Loucy (cell line): ENCODE measurements around the gene UVSSA.

Experiments
- H2AFZ ChIP-seq: fragments of 200-600 bp; sonication (generic); 2 replicates; pipeline ENCODE4 v1.6.0; 2016; ENCODE audit warnings: antibody characterized with exemption, mild to moderate bottlenecking, low read length, moderate library complexity
- H3F3A ChIP-seq: fragments of 200-600 bp; 2 replicates; pipeline ENCODE4 v1.6.0; 2016; ENCODE audit warnings: antibody characterized with exemption, low read depth, mild to moderate bottlenecking
- H3K27me3 ChIP-seq: fragments of 200-600 bp; sonication (generic); 2 replicates; pipeline ENCODE4 v1.6.1; 2014; ENCODE audit warnings: low read length, mild to moderate bottlenecking; ENCODE audit not compliant: insufficient read depth, poor library complexity, severe bottlenecking
- H3K36me3 ChIP-seq: fragments of 200-600 bp; sonication (generic); 2 replicates; pipeline ENCODE4 v1.6.1; 2016; ENCODE audit warnings: low read length; ENCODE audit not compliant: insufficient read depth
- H3K4me1 ChIP-seq: fragments of 200-600 bp; sonication (generic); 2 replicates; pipeline ENCODE4 v1.5.1; 2014; ENCODE audit warnings: low read length, mild to moderate bottlenecking; ENCODE audit not compliant: insufficient read depth, poor library complexity, severe bottlenecking
- H3K4me2 ChIP-seq: fragments of 200-600 bp; sonication (generic); 2 replicates; pipeline ENCODE4 v1.6.0; 2014; ENCODE audit warnings: antibody characterized with exemption, low read length, low read depth, mild to moderate bottlenecking; ENCODE audit not compliant: poor library complexity, severe bottlenecking
- H3K4me3 ChIP-seq: fragments of 200-600 bp; sonication (generic); 2 replicates; pipeline ENCODE4 v1.5.1; 2014; ENCODE audit warnings: low read length, mild to moderate bottlenecking, mixed read lengths; ENCODE audit not compliant: poor library complexity, severe bottlenecking
- H3K79me2 ChIP-seq: fragments of 200-600 bp; sonication (generic); 2 replicates; pipeline ENCODE4 v1.6.1; 2014; ENCODE audit warnings: low read length; ENCODE audit not compliant: insufficient read depth
- H3K9ac ChIP-seq: fragments of 200-600 bp; sonication (generic); 2 replicates; pipeline ENCODE4 v1.6.0; 2014; ENCODE audit warnings: mild to moderate bottlenecking, low read depth, low read length, moderate library complexity; ENCODE audit not compliant: poor library complexity, severe bottlenecking
- H3K9me2 ChIP-seq: fragments of 200-600 bp; sonication (generic); replicated peaks from 2 replicates; pipeline ENCODE4 v1.6.1; 2016; ENCODE audit warnings: low read depth, low read length, mixed read lengths
- H3K9me3 ChIP-seq: fragments of 200-600 bp; sonication (generic); 2 replicates; pipeline ENCODE4 v1.6.1; 2014; ENCODE audit warnings: mild to moderate bottlenecking, antibody characterized with exemption, low read length, low read depth; ENCODE audit not compliant: insufficient read depth
- H4K20me1 ChIP-seq: fragments of 200-600 bp; sonication (generic); 2 replicates; pipeline ENCODE4 v1.6.0; 2014; ENCODE audit warnings: antibody characterized with exemption, low read length, mild to moderate bottlenecking; ENCODE audit not compliant: insufficient read depth, poor library complexity, severe bottlenecking
- EZH2phosphoT487 ChIP-seq: fragments of 200-600 bp; IDR thresholded peaks from 2 replicates; pipeline ENCODE4 v1.6.1; 2018; ENCODE audit warnings: antibody characterized with exemption, mild to moderate bottlenecking, moderate library complexity, borderline replicate concordance
- TF ChIP-seq, protein P1 (sequence below): fragments of 200-600 bp; sonication (generic); conservative IDR thresholded peaks from 2 replicates; pipeline ENCODE4 v1.5.1; 2014; ENCODE audit warnings: mild to moderate bottlenecking, antibody characterized with exemption, low read length

Gene UVSSA

DNA sequence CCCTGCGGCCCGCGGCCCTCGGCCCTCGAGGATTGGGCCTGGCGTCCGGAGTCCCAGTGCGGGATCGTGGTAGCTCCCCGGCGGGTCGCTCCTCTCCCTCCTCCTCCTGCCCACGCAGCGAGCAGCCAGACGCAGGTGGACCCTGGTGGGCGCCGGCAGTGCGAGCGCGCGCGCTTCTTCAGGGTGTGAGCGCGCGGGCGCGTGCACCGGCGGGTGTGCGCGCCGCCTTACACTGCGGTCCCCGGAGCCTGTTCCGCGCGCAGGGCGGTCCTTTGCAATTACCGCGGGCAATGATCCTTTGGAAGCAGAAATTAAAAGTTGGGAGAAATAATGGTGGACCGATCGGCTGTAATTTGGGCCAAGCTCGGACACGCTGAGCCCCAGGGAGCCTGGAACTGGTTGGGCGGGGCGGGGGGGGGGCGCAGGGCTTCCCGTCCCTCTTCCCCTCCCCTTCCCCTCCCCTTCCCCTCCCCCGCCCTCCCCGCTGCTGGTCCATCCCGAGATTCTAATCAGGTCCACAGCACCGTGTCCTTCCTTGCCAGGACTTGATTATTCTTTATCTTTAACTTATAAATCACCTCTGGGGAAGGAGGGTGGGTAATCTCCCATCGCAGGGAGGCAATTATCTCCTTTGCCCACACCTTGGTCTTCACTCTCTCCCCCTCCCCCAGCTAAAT lies 60.8 kb downstream of the UVSSA start:
- peaks cover 4% of the 10 kb centered on the region; the same call in 1 of the 2 replicates for H3K9me3 ChIP-seq
- H4K20me1 ChIP-seq, result no peaks in the 10 kb centered on the region
- H3K36me3 ChIP-seq, result no peaks in the 10 kb centered on the region
- no peaks in the 10 kb centered on the region for H3K4me1 ChIP-seq
- no peaks in the 10 kb centered on the region for H3F3A ChIP-seq
- H3K4me3 ChIP-seq, result no peak overlapping the region
- H3K27me3 ChIP-seq, result no peaks in the 10 kb centered on the region
- no peak overlapping the region for H2AFZ ChIP-seq
- no peak overlapping the region for H3K4me2 ChIP-seq
- no peaks in the 10 kb centered on the region for H3K79me2 ChIP-seq
- H3K9ac ChIP-seq, result no peak overlapping the region
- TF ChIP-seq, protein P1, sequence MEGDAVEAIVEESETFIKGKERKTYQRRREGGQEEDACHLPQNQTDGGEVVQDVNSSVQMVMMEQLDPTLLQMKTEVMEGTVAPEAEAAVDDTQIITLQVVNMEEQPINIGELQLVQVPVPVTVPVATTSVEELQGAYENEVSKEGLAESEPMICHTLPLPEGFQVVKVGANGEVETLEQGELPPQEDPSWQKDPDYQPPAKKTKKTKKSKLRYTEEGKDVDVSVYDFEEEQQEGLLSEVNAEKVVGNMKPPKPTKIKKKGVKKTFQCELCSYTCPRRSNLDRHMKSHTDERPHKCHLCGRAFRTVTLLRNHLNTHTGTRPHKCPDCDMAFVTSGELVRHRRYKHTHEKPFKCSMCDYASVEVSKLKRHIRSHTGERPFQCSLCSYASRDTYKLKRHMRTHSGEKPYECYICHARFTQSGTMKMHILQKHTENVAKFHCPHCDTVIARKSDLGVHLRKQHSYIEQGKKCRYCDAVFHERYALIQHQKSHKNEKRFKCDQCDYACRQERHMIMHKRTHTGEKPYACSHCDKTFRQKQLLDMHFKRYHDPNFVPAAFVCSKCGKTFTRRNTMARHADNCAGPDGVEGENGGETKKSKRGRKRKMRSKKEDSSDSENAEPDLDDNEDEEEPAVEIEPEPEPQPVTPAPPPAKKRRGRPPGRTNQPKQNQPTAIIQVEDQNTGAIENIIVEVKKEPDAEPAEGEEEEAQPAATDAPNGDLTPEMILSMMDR, result no peak
- no peak for TF ChIP-seq EZH2phosphoT487
- no peaks in the 10 kb centered on the region for H3K9me2 ChIP-seq

DNA sequence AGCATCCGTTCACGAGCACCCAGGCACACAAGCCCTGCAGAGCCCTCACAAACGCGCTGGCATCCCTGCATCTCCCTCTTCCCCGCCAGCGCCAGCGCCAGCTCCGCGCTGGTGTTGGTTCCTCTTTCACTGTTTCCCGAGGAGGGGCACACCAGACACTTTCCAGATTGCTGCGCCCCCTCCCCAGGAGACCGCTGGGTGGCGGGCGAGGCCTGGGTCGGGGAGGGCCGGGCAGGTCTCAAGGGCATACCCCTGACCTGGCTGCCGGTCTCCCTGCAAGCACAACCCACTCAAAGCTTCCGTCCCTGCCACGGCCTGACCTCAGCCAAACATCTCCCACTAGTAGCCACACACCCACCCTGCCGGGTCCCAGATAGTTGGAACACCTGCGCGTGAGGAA lies 61.4 kb downstream of the UVSSA start:
- Histone ChIP-seq H3K27me3 (no peaks in the 10 kb centered on the region), H3F3A (no peaks in the 10 kb centered on the region), H4K20me1 (no peaks in the 10 kb centered on the region)

DNA sequence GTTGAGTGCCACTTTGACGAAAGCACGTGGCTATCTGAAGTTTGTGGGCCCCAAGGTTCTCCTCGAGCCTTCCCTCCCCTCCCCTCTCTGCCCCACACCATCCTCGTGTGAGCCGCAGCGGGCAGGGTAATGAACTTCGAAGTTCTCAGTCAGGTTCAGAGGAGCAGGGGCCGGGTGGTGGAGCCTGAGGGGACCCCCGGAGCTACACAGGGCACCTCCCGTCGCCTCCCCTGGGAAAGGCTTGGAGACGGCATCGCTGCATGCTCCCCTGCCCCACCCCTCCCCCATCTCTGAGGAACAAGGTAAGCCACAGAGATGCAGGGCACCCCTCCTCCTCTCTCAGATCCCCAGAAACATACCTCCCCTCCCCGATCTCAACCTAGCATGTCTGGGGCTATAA lies 62.1 kb downstream of the UVSSA start:
- H3K27me3 ChIP-seq, result no peaks in the 10 kb centered on the region
- no peak overlapping the region for H2AFZ ChIP-seq
- H3K9me3 ChIP-seq, result peaks cover 4% of the 10 kb centered on the region; the same call in 1 of the 2 replicates

More for the DNA sequence above, 61.4 kb downstream of the UVSSA start:
- no peak overlapping the region for H3K4me2 ChIP-seq
- no peak overlapping the region for H3K9ac ChIP-seq
- H2AFZ ChIP-seq, result no peak overlapping the region
- TF ChIP-seq, protein P1, result no peak
- no peak for TF ChIP-seq EZH2phosphoT487
- H3K9me2 ChIP-seq, result no peaks in the 10 kb centered on the region
- H3K4me3 ChIP-seq, result no peak overlapping the region
- no peaks in the 10 kb centered on the region for H3K36me3 ChIP-seq
- H3K9me3 ChIP-seq, result peaks cover 4% of the 10 kb centered on the region; the same call in 1 of the 2 replicates
- no peaks in the 10 kb centered on the region for H3K79me2 ChIP-seq
- no peaks in the 10 kb centered on the region for H3K4me1 ChIP-seq

More for the DNA sequence above, 62.1 kb downstream of the UVSSA start:
- Histone ChIP-seq H3F3A (no peaks in the 10 kb centered on the region), H3K4me1 (no peaks in the 10 kb centered on the region), H3K36me3 (no peaks in the 10 kb centered on the region), H3K9ac (no peak overlapping the region), H4K20me1 (no peaks in the 10 kb centered on the region), H3K9me2 (no peaks in the 10 kb centered on the region), H3K79me2 (no peaks in the 10 kb centered on the region), H3K4me3 (no peak overlapping the region), H3K4me2 (no peak overlapping the region)
- no peak for TF ChIP-seq EZH2phosphoT487
- TF ChIP-seq, protein P1, result no peak
